ENCODE data around the gene WDHD1.
"Not testable (repeated sequence)": the region's sequence is repeated elsewhere in the genome, so short reads cannot be mapped to it uniquely, and the experiment has no call there.

The WDHD1 gene

GRCh38 chr14:54927551-54927950 is 99.3 kb downstream of the WDHD1 start:
- DNase-seq = no peak
- no peak overlapping the region for H3K27ac Mint-ChIP-seq
- H3K9me3 Mint-ChIP-seq = no peaks in the 10 kb centered on the region
- peaks cover 4% of the 10 kb centered on the region for H3K27me3 Mint-ChIP-seq
- H3K4me1 Mint-ChIP-seq = peaks cover 14% of the 10 kb centered on the region
- H3K4me3 Mint-ChIP-seq = no peak overlapping the region
- H3K36me3 Mint-ChIP-seq = no peaks in the 10 kb centered on the region
- CTCF ChIA-PET = no interaction called here

GRCh38 chr14:54926570-54926969 is 100.3 kb downstream of the WDHD1 start:
- H3K27ac Mint-ChIP-seq, H3K27me3 Mint-ChIP-seq, H3K4me3 Mint-ChIP-seq, H3K36me3 Mint-ChIP-seq, DNase-seq, H3K9me3 Mint-ChIP-seq: not testable (repeated sequence)
- peaks cover 18% of the 10 kb centered on the region for H3K4me1 Mint-ChIP-seq
- CTCF ChIA-PET = interaction anchor here (1.1 kb wide), 1 partner anchor 9 kb away, joined by 3 read pairs; no protein-coding TSS in a partner anchor

GRCh38 chr14:54922598-54922997 is 104.3 kb downstream of the WDHD1 start:
- CTCF ChIA-PET = interaction anchor here (1.0 kb wide), 1 partner anchor 13 kb away, joined by 4 read pairs; no protein-coding TSS in a partner anchor
- peaks cover 4% of the 10 kb centered on the region for H3K27me3 Mint-ChIP-seq
- no peak overlapping the region for H3K4me3 Mint-ChIP-seq
- peaks cover 11% of the 10 kb centered on the region for H3K4me1 Mint-ChIP-seq
- H3K27ac Mint-ChIP-seq = peak overlapping the region; percentile 19
- DNase-seq = no peak
- no peaks in the 10 kb centered on the region for H3K36me3 Mint-ChIP-seq
- no peaks in the 10 kb centered on the region for H3K9me3 Mint-ChIP-seq

GRCh38 chr14:54920052-54920451 is 106.8 kb downstream of the WDHD1 start:
- peaks cover 10% of the 10 kb centered on the region for H3K27me3 Mint-ChIP-seq
- peaks cover 7% of the 10 kb centered on the region for H3K4me1 Mint-ChIP-seq
- no peaks in the 10 kb centered on the region for H3K9me3 Mint-ChIP-seq
- H3K4me3 Mint-ChIP-seq = no peak overlapping the region
- DNase-seq = no peak
- no peaks in the 10 kb centered on the region for H3K36me3 Mint-ChIP-seq
- H3K27ac Mint-ChIP-seq = no peak overlapping the region
- CTCF ChIA-PET = no interaction called here

- Mint-ChIP-seq H3K4me3 (no peak overlapping the region), H3K9me3 (no peaks in the 10 kb centered on the region), H3K27me3 (peaks cover 12% of the 10 kb centered on the region), H3K36me3 (no peaks in the 10 kb centered on the region), H3K4me1 (peaks cover 7% of the 10 kb centered on the region), H3K27ac (no peak overlapping the region)
- CTCF ChIA-PET = no interaction called here
- DNase-seq = no peak
Measured at GRCh38 chr14:54919330-54919729, 107.6 kb downstream of the WDHD1 start.

- DNase-seq = no peak
- H3K9me3 Mint-ChIP-seq = no peaks in the 10 kb centered on the region
- no peak overlapping the region for H3K27ac Mint-ChIP-seq
- H3K4me3 Mint-ChIP-seq = no peak overlapping the region
- peaks cover 7% of the 10 kb centered on the region for H3K4me1 Mint-ChIP-seq
- peaks cover 12% of the 10 kb centered on the region for H3K27me3 Mint-ChIP-seq
- H3K36me3 Mint-ChIP-seq = no peaks in the 10 kb centered on the region
- CTCF ChIA-PET = interaction anchor here (0.9 kb wide), 1 partner anchor 16 kb away, joined by 4 read pairs; the partner anchor contains the start of gene GCH1
Measured at GRCh38 chr14:54918427-54918826, 108.5 kb downstream of the WDHD1 start.

- no peak overlapping the region for H3K4me3 Mint-ChIP-seq
Measured at GRCh38 chr14:54916101-54916500, 110.8 kb downstream of the WDHD1 start.

GRCh38 chr14:54909817-54910558 is 116.9 kb downstream of the WDHD1 start:
- DNase-seq = no peak
- H3K36me3 Mint-ChIP-seq = peaks cover 8% of the 10 kb centered on the region
- H3K4me1 Mint-ChIP-seq = peaks cover 29% of the 10 kb centered on the region
- H3K27ac Mint-ChIP-seq = no peak overlapping the region
- peaks cover under 1% of the 10 kb centered on the region for H3K27me3 Mint-ChIP-seq
- H3K4me3 Mint-ChIP-seq = no peak overlapping the region
- no peaks in the 10 kb centered on the region for H3K9me3 Mint-ChIP-seq
- CTCF ChIA-PET = no interaction called here

More at GRCh38 chr14:54916101-54916500, 110.8 kb downstream of the WDHD1 start:
- DNase-seq = no peak
- CTCF ChIA-PET = no interaction called here
- Mint-ChIP-seq H3K36me3 (no peaks in the 10 kb centered on the region), H3K27me3 (peaks cover 12% of the 10 kb centered on the region), H3K27ac (no peak overlapping the region), H3K9me3 (no peaks in the 10 kb centered on the region), H3K4me1 (no peaks in the 10 kb centered on the region)

GRCh38 chr14:54908973-54909372 is 117.9 kb downstream of the WDHD1 start:
- H3K27me3 Mint-ChIP-seq, H3K27ac Mint-ChIP-seq, H3K9me3 Mint-ChIP-seq, H3K4me3 Mint-ChIP-seq, H3K36me3 Mint-ChIP-seq, DNase-seq: not testable (repeated sequence)
- peaks cover 29% of the 10 kb centered on the region for H3K4me1 Mint-ChIP-seq
- CTCF ChIA-PET = interaction anchor here (0.5 to 0.6 kb wide), 2 partner anchors 15 to 227 kb away, joined by 3 read pairs; no protein-coding TSS in a partner anchor

- Mint-ChIP-seq H3K4me1 (peaks cover 31% of the 10 kb centered on the region), H3K27ac (peak overlapping the region; percentile 87), H3K36me3 (peaks cover 8% of the 10 kb centered on the region), H3K4me3 (peak overlapping the region; percentile 51), H3K27me3 (no peaks in the 10 kb centered on the region), H3K9me3 (no peaks in the 10 kb centered on the region)
- peak; percentile 41 for DNase-seq
- CTCF ChIA-PET = interaction anchor here (0.5 to 1.4 kb wide), 2 partner anchors 15 to 26 kb away, joined by 3 read pairs; no protein-coding TSS in a partner anchor
Measured at GRCh38 chr14:54908190-54908589, 118.7 kb downstream of the WDHD1 start.

- CTCF ChIA-PET = interaction anchor here (0.8 kb wide), 1 partner anchor 18 kb away, joined by 3 read pairs; no protein-coding TSS in a partner anchor
- DNase-seq = no peak
- H3K27ac Mint-ChIP-seq = no peak overlapping the region
- H3K9me3 Mint-ChIP-seq = no peaks in the 10 kb centered on the region
- H3K27me3 Mint-ChIP-seq = no peaks in the 10 kb centered on the region
- H3K4me3 Mint-ChIP-seq = no peak overlapping the region
- H3K4me1 Mint-ChIP-seq = peaks cover 34% of the 10 kb centered on the region
- peaks cover 10% of the 10 kb centered on the region for H3K36me3 Mint-ChIP-seq
Measured at GRCh38 chr14:54906075-54906474, 120.8 kb downstream of the WDHD1 start.

- CTCF ChIA-PET = interaction anchor here (0.6 to 2.2 kb wide), 8 partner anchors 9 to 129 kb away, joined by 3 to 10 read pairs (median 4); no protein-coding TSS in a partner anchor
- peaks cover 51% of the 10 kb centered on the region for H3K4me1 Mint-ChIP-seq
- H3K27me3 Mint-ChIP-seq = no peaks in the 10 kb centered on the region
- peak; percentile 83 for DNase-seq
- H3K36me3 Mint-ChIP-seq = peaks cover 14% of the 10 kb centered on the region
- H3K27ac Mint-ChIP-seq = peak within 1 kb of the TSS; percentile 94
- H3K9me3 Mint-ChIP-seq = no peaks in the 10 kb centered on the region
- H3K4me3 Mint-ChIP-seq = peak within 1 kb of the TSS; percentile 83
Measured at GRCh38 chr14:54902521-54903420, 124.1 kb downstream of the WDHD1 start, which contains the start of gene GCH1. GCH1 (minus strand) TSS chr14:54902826; CDS start chr14:54902663, 163 bp downstream.

GRCh38 chr14:54902143-54902520 is 124.8 kb downstream of the WDHD1 start:
- DNase-seq = peak; percentile 90
- Mint-ChIP-seq H3K27ac (peak overlapping the region; percentile 94), H3K27me3 (no peaks in the 10 kb centered on the region), H3K4me1 (peaks cover 50% of the 10 kb centered on the region), H3K9me3 (no peaks in the 10 kb centered on the region), H3K4me3 (peak overlapping the region; percentile 83), H3K36me3 (peaks cover 20% of the 10 kb centered on the region)
- CTCF ChIA-PET = interaction anchor here (0.6 to 2.2 kb wide), 5 partner anchors 12 to 82 kb away, joined by 3 to 10 read pairs (median 4); no protein-coding TSS in a partner anchor

Data from activated naive CD4-positive, alpha-beta T cell treated with anti-CD3 and anti-CD28 coated beads, Interleukin-2, amount 10 ng/mL, durations not matched to agents 7 days and 5 days (primary cell).